H7 (cell line): ENCODE data around the gene KCNRG. TPM values are rescaled to one million over a fixed set of nuclear protein-coding genes. Genes with fewer than 3 reads are reported as not detected.
"Not testable (repeated sequence)": the region's sequence is repeated elsewhere in the genome, so short reads cannot be mapped to it uniquely, and the experiment has no call there.

Experiments used
- DNase-seq: peaks from one replicate; pipeline ENCODE4 v3.0.0; 2012
- H3K27me3 ChIP-seq: 2 replicates; pipeline ENCODE4 v1.6.0; 2011; ENCODE audit warnings: mild to moderate bottlenecking, low read length; ENCODE audit not compliant: control insufficient read depth, insufficient read depth
- H3K36me3 ChIP-seq: replicated peaks from 2 replicates; pipeline ENCODE4 v1.5.1; 2011; ENCODE audit warnings: low read length; ENCODE audit not compliant: control insufficient read depth, insufficient read depth
- H3K4me3 ChIP-seq: 2 replicates; pipeline ENCODE4 v1.5.1; 2011; ENCODE audit warnings: low read depth, mild to moderate bottlenecking, control low read depth, low read length, moderate library complexity; ENCODE audit not compliant: insufficient read depth
- total RNA-seq: library from RNA; depleted of rRNA; stranded (reverse); fragments of >200 nt; shearing (Covaris generic); gene quantifications from 2 replicates; pipeline ENCODE4 v1.2.3, GENCODE V29; 2014; rRNA removed

The KCNRG gene
- total RNA-seq, 1 experiment from 2014 or later = 1.0 TPM

DNA sequence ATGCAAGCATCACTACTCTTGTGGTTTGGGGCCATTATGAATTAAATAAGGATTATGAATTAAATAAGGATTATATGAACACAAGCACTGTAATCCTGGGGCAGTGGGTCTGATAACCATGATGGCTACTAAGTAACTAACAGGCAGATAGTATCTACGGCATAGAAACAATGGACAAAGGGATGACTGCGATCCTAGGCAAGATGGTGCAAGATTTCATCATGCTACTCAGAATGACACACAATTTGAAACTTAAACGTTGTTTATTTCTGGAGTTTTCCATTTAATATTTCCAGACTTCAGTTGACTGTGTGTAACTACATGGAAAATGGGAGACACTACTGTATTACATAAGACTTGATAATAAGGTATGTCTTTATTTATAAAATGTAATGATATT is 15.1 kb downstream of the KCNRG start:
- H3K27me3 ChIP-seq = no peaks in the 10 kb centered on the region
- no peaks in the 10 kb centered on the region for H3K36me3 ChIP-seq
- no peak for DNase-seq
- H3K4me3 ChIP-seq = no peak overlapping the region

DNA sequence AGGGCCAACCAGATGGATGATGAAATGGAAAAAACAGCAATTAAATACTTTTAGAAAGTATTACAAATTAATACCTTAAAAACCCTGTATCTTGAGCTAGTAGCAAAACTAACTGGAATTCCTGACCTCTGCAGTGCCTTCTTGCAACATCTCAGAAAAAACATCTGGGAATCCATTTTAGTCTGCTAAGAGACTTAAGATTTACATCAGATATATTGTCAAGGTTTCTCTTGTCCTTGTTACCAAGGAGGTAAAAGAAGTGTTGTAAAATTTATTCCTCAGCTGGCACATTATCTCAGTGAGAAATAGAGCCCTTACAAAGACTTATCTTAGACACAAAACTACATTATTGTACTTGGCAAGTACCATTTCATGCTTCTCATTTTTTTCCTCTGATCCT is 18.5 kb downstream of the KCNRG start:
- no peak for DNase-seq
- H3K4me3 ChIP-seq = no peak overlapping the region
- H3K36me3 ChIP-seq = no peaks in the 10 kb centered on the region
- H3K27me3 ChIP-seq = no peaks in the 10 kb centered on the region

- no peaks in the 10 kb centered on the region for H3K36me3 ChIP-seq
- no peaks in the 10 kb centered on the region for H3K27me3 ChIP-seq
- DNase-seq = no peak
- no peak overlapping the region for H3K4me3 ChIP-seq
Measured at GRCh38 chr13:50037788-50038187, 22.5 kb downstream of the KCNRG start.

GRCh38 chr13:50038266-50038665 is 23.0 kb downstream of the KCNRG start:
- no peak overlapping the region for H3K4me3 ChIP-seq
- H3K27me3 ChIP-seq = no peaks in the 10 kb centered on the region
- H3K36me3 ChIP-seq = no peaks in the 10 kb centered on the region
- DNase-seq = no peak

- Histone ChIP-seq H3K27me3 (no peaks in the 10 kb centered on the region), H3K36me3 (no peaks in the 10 kb centered on the region), H3K4me3 (no peak overlapping the region)
- DNase-seq = no peak
Measured at GRCh38 chr13:50052478-50052877, 37.2 kb downstream of the KCNRG start.

DNA sequence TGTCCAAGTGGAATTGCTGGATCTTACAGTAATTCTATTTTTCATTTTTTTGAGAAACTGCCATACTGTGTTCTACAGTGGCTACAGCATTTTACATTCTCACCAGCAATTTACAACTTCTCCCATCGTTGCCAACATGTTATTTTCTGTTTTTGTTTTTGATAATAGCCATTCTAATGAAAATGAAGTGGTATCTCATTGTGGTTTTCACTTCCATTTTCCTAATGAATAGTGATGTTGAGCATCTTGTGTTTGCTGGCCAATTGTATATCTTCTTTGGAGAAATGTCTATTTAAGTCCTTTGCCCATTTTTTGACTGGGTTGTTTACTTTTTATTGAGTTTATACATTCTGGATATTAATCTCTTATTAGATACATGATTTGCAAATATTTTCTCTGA is 38.6 kb downstream of the KCNRG start:
- Histone ChIP-seq H3K4me3 (no peak overlapping the region), H3K27me3 (no peaks in the 10 kb centered on the region), H3K36me3 (no peaks in the 10 kb centered on the region)
- DNase-seq = no peak

DNA sequence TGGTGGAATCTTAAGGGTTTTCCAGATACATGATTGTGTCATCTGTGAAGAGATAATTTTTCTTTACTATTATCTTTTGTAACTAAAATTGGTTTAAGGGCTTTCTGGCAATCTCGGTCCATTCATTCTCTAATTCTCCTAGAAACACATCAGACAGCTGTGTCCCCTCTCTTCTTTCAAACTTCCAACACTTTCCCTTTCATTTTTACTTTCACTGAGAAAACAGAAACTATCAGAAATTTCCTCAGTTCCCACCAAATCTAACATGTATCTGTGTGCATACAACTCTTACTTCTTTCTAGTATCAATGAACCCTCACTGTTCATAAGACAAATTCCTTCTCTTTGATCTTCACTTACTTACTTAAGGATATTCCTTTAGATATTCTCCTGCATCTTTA is 40.2 kb downstream of the KCNRG start:
- Histone ChIP-seq H3K27me3 (no peaks in the 10 kb centered on the region), H3K4me3 (no peak overlapping the region), H3K36me3 (no peaks in the 10 kb centered on the region)
- no peak for DNase-seq

DNA sequence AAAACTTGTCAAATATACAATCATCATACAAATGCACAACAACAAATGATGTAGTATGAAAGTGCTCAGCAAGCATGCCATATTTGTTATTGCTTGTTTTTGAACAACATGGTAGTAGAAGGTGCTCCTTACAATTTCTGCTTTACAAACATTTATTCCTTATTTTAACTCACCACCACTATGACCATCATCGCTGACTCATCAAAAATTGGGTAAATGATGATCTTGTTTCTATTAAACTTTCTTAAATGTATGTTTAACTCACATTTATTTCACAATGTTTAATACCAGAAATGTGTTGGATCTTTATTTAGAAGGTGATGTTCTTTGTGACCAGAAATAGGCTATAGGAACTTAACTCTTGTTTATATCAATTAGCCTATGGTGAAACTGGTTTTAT is 45.5 kb downstream of the KCNRG start:
- Histone ChIP-seq H3K4me3 (no peak overlapping the region), H3K27me3 (no peaks in the 10 kb centered on the region), H3K36me3 (no peaks in the 10 kb centered on the region)
- no peak for DNase-seq

DNA sequence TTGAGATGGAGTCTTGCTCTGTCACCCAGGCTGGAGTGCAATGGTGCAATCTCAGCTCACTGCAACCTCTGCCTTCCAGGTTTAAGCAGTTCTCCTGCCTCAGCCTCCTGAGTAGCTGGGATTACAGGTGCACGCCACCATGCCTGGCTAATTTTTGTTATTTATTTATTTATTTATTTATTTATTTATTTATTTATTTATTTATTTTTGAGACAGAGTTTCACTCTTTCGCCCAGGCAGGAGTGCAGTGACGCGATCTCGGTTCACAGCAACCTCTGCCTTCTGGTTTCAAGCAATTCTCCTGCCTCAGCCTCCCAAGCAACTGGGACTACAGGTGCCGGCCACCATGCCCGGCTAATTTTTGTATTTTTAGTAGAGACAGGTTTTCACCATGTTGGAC is 47.1 kb downstream of the KCNRG start:
- not testable (repeated sequence) for H3K4me3 ChIP-seq, DNase-seq, H3K27me3 ChIP-seq, H3K36me3 ChIP-seq

GRCh38 chr13:50065712-50066111 is 50.5 kb downstream of the KCNRG start:
- H3K27me3 ChIP-seq = no peaks in the 10 kb centered on the region
- no peak for DNase-seq
- H3K4me3 ChIP-seq = no peak overlapping the region
- no peaks in the 10 kb centered on the region for H3K36me3 ChIP-seq

DNA sequence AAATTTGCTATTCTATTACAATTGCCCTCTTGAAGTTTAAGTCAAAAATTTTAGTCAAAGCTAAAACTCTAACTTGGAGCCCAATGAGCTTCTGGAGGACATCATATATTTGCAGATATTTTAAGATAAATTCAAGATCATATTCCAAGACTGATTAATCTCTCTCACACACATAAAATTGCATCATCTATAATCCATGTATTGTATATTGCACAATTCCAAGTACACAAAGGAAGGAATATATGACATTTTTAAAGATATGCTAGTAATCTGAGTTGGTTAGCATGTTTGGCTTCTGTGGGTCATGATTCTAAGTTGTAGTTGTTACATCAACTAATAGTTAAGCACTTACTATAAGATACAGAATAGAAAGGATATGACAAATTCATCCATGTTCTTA is 53.3 kb downstream of the KCNRG start:
- Histone ChIP-seq H3K4me3 (no peak overlapping the region), H3K27me3 (no peaks in the 10 kb centered on the region), H3K36me3 (no peaks in the 10 kb centered on the region)
- no peak for DNase-seq

DNA sequence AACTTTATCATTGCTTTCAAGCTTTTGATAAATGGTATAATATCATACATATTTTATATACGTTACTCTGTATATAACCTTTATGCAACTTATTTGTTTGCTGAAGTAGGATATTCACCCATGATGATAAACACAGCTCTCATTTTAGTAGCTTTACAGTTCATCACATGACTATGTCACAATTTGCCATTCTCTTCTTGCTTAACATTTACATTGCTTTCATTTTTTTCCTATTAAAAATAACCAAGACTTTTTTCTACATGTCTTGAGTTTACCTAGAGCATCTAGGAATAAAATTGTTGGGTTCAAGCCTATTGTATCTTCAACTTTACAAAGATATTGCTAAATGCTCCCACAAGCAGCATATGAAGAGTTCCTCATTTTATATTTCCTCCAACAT is 54.0 kb downstream of the KCNRG start:
- no peak for DNase-seq
- H3K36me3 ChIP-seq = no peaks in the 10 kb centered on the region
- no peaks in the 10 kb centered on the region for H3K27me3 ChIP-seq
- H3K4me3 ChIP-seq = no peak overlapping the region

DNA sequence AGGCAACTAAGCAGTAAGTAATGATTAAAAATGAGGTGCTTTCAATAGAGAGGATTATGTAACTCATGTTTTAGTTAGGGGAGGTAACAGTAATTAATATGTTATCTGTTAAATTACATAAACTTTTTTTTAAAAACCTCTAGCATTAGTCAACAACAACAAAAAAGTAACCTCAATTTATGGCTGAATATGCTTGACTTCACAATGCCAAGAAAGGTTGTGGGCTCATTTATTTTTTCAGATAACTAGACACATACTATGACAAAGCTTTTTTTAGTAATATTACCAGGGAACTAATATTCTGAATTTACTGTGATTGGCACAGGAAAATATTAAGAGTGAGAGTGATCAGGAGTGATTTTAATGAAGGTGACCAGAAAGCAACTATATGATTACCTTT is 54.9 kb downstream of the KCNRG start:
- no peaks in the 10 kb centered on the region for H3K36me3 ChIP-seq
- no peak for DNase-seq
- no peaks in the 10 kb centered on the region for H3K27me3 ChIP-seq
- H3K4me3 ChIP-seq = no peak overlapping the region

Other genes with a start within 250 kb of the KCNRG start
- 25.5 and 28.4 TPM in 2 replicates for gene KPNA3, start 222.8 kb upstream of the KCNRG start, total RNA-seq
- gene SPRYD7, start 79.1 kb upstream of the KCNRG start, total RNA-seq = 1.6 and 2.4 TPM in 2 replicates
- gene TRIM13, start 18.4 kb upstream of the KCNRG start, total RNA-seq = 22.7 and 29.4 TPM in 2 replicates